Measurements from ENCODE around the gene WSCD2.

- TF ChIP-seq CTCF (IDR thresholded peaks at IDR 0.05; ENCODE audit: extremely low read depth in 1 of 2, insufficient read depth in 1 of 2, low read depth in 1 of 2, low read length in 2 of 2): no peak
- TF ChIP-seq POLR2A (IDR thresholded peaks at IDR 0.05; ENCODE audit: low read depth, low read length): no peak
- TF ChIP-seq EZH2 (IDR thresholded peaks at IDR 0.05; ENCODE audit: borderline replicate concordance, low read depth, low read length, severe bottlenecking): no peak
- no peak for TF ChIP-seq GATA2 (IDR thresholded peaks at IDR 0.05; ENCODE audit: insufficient read depth, insufficient read length, low read depth, low read length)
- no peak for TF ChIP-seq MAX (IDR thresholded peaks at IDR 0.05; ENCODE audit: insufficient read depth, insufficient read length)
- TF ChIP-seq POLR2AphosphoS5 (IDR thresholded peaks at IDR 0.05; ENCODE audit: insufficient read depth, low read depth, low read length): no peak
Measured at GRCh38 chr12:108236366-108236765, 107.3 kb downstream of the WSCD2 start.
